ENCODE measurements around the gene RBX1. TPM values are rescaled to one million over a fixed set of nuclear protein-coding genes. Genes with fewer than 3 reads are reported as not detected.
"Not testable (repeated sequence)": the region's sequence is repeated elsewhere in the genome, so short reads cannot be mapped to it uniquely, and the experiment has no call there.

The RBX1 gene
- total RNA-seq (40.8 TPM), polyA plus RNA-seq (100 to 1,000 TPM; 201 to 264 (median 223) TPM)

GRCh38 chr22:40950962-40951794 is at the start of gene RBX1:
TSS of gene RBX1 (plus strand) at chr22:40951378. CDS start at chr22:40951399, 21 bp downstream.
- H3K27me3 ChIP-seq (ENCODE audit: control insufficient read depth, insufficient read depth, low read length): no peaks in the 10 kb centered on the region
- H3K27ac Mint-ChIP-seq: peak within 1 kb of the TSS; percentile 98 to 100 (median 99)

GRCh38 chr22:40904101-40904500 is 47.1 kb upstream of the RBX1 start:
- H3K9me3 Mint-ChIP-seq: no peaks in the 10 kb centered on the region
- no peak for DNase-seq
- H3K27ac Mint-ChIP-seq: no peak overlapping the region
- no peaks in the 10 kb centered on the region for H3K27me3 ChIP-seq (ENCODE audit: control insufficient read depth, insufficient read depth, low read length)
- H3K36me3 Mint-ChIP-seq: peaks cover 15% of the 10 kb centered on the region
- H3K4me1 Mint-ChIP-seq: peaks cover 2 to 7% (median 6%) of the 10 kb centered on the region in 4 donors
- no peak for ATAC-seq (ENCODE audit: low read depth in 2 of 2)
- H3K27me3 Mint-ChIP-seq: no peaks in the 10 kb centered on the region
- no peak overlapping the region for H3K27ac ChIP-seq (ENCODE audit: insufficient read depth, low read length, poor library complexity, severe bottlenecking)
- peaks cover 3% of the 10 kb centered on the region for H3K36me3 ChIP-seq (ENCODE audit: control insufficient read depth, insufficient read depth, low read length)
- no peaks in the 10 kb centered on the region for H3K9me3 ChIP-seq (ENCODE audit: control insufficient read depth in 2 of 2, low read length in 2 of 2)
- no peak overlapping the region for H3K4me3 ChIP-seq (ENCODE audit: low read depth, low read length)
- H3K4me3 Mint-ChIP-seq: no peak overlapping the region
- H3K4me1 ChIP-seq (ENCODE audit: control insufficient read depth, insufficient read depth, low read length, poor library complexity, severe bottlenecking): peaks cover 2% of the 10 kb centered on the region

More at GRCh38 chr22:40950962-40951794, at the start of gene RBX1:
- Histone ChIP-seq H3K4me1 (ENCODE audit: control insufficient read depth, insufficient read depth, low read length, poor library complexity, severe bottlenecking) (peaks cover 38% of the 10 kb centered on the region), H3K9me3 (ENCODE audit: control insufficient read depth in 2 of 2, low read length in 2 of 2) (no peaks in the 10 kb centered on the region), H3K36me3 (ENCODE audit: control insufficient read depth, insufficient read depth, low read length) (peaks cover 12% of the 10 kb centered on the region), H3K27ac (ENCODE audit: insufficient read depth, low read length, poor library complexity, severe bottlenecking) (peak within 1 kb of the TSS; percentile 99), H3K4me3 (ENCODE audit: low read depth, low read length) (peak within 1 kb of the TSS; percentile 96)
- H3K27me3 Mint-ChIP-seq: peaks cover 12% of the 10 kb centered on the region
- DNase-seq (peak; percentile 98 to 100 (median 99)), ATAC-seq (ENCODE audit: low read depth in 2 of 2) (peak; percentile 82)
- H3K4me1 Mint-ChIP-seq: peaks cover 11 to 51% (median 31%) of the 10 kb centered on the region in 4 donors
- H3K36me3 Mint-ChIP-seq: peaks cover 12% of the 10 kb centered on the region
- peak within 1 kb of the TSS; percentile 95 to 100 (median 98) for H3K4me3 Mint-ChIP-seq
- no peaks in the 10 kb centered on the region for H3K9me3 Mint-ChIP-seq

DNA sequence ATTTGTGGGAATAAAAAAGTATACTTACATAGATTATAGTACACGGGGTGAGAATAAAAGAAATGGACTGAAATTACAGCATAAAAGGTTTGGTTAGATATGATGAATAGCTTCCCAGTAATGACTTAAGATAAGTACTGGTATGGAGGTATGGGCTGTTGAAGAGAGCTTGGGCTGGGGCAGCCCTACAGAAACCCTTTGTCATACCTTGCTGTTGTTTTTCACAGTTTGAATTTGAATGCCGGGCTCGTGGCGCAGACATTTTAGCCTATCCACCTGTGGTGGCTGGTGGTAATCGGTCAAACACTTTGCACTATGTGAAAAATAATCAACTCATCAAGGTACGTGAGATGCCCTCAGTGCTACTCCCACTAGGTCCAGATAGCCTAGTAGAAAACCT is 42.3 kb upstream of the RBX1 start:
- H3K36me3 Mint-ChIP-seq: peaks cover 22% of the 10 kb centered on the region
- DNase-seq (no peak), ATAC-seq (ENCODE audit: low read depth in 2 of 2) (no peak)
- Histone ChIP-seq H3K27me3 (ENCODE audit: control insufficient read depth, insufficient read depth, low read length) (no peaks in the 10 kb centered on the region), H3K27ac (ENCODE audit: insufficient read depth, low read length, poor library complexity, severe bottlenecking) (no peak overlapping the region), H3K9me3 (ENCODE audit: control insufficient read depth in 2 of 2, low read length in 2 of 2) (no peaks in the 10 kb centered on the region), H3K4me3 (ENCODE audit: low read depth, low read length) (no peak overlapping the region), H3K36me3 (ENCODE audit: control insufficient read depth, insufficient read depth, low read length) (peaks cover 17% of the 10 kb centered on the region), H3K4me1 (ENCODE audit: control insufficient read depth, insufficient read depth, low read length, poor library complexity, severe bottlenecking) (no peaks in the 10 kb centered on the region)
- H3K4me3 Mint-ChIP-seq: no peak overlapping the region
- no peaks in the 10 kb centered on the region for H3K27me3 Mint-ChIP-seq
- no peak overlapping the region for H3K27ac Mint-ChIP-seq
- H3K4me1 Mint-ChIP-seq: peaks cover 0 to 4% (median 1%) of the 10 kb centered on the region in 4 donors
- no peaks in the 10 kb centered on the region for H3K9me3 Mint-ChIP-seq

DNA sequence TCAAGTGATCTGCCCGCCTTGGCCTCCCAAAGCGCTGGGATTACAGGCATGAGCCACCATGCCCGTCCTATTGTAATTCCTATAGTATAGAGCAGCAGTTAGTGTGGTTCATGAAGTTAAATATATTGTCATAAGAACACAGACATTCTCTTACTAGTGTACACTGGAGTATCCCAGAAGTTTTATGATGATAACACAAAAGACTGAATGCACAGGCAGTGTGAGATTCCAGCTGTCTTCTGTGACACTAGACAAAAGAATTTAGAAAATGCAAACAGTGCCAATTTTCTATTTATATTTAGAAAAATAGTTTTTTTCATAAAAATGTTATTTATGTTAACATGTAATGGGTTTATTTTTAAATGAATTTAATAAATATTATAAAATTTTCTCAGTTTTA is 39.4 kb upstream of the RBX1 start:
- DNase-seq (no peak), ATAC-seq (ENCODE audit: low read depth in 2 of 2) (no peak)
- Mint-ChIP-seq H3K36me3 (peaks cover 19% of the 10 kb centered on the region), H3K9me3 (no peaks in the 10 kb centered on the region), H3K4me1 (peaks cover 0 to 4% (median 0%) of the 10 kb centered on the region in 4 donors), H3K27ac (peak overlapping the region in 1 of 3 donors; percentile 83), H3K4me3 (no peak overlapping the region), H3K27me3 (no peaks in the 10 kb centered on the region)
- Histone ChIP-seq H3K9me3 (ENCODE audit: control insufficient read depth in 2 of 2, low read length in 2 of 2) (no peaks in the 10 kb centered on the region), H3K4me3 (ENCODE audit: low read depth, low read length) (no peak overlapping the region), H3K27ac (ENCODE audit: insufficient read depth, low read length, poor library complexity, severe bottlenecking) (no peak overlapping the region), H3K4me1 (ENCODE audit: control insufficient read depth, insufficient read depth, low read length, poor library complexity, severe bottlenecking) (no peaks in the 10 kb centered on the region), H3K27me3 (ENCODE audit: control insufficient read depth, insufficient read depth, low read length) (no peaks in the 10 kb centered on the region), H3K36me3 (ENCODE audit: control insufficient read depth, insufficient read depth, low read length) (peaks cover 26% of the 10 kb centered on the region)

GRCh38 chr22:40912987-40913386 is 38.2 kb upstream of the RBX1 start:
- H3K27me3 Mint-ChIP-seq; DNase-seq; H3K27me3 ChIP-seq (ENCODE audit: control insufficient read depth, insufficient read depth, low read length); H3K4me3 ChIP-seq (ENCODE audit: low read depth, low read length); H3K9me3 ChIP-seq (ENCODE audit: control insufficient read depth in 2 of 2, low read length in 2 of 2); ATAC-seq (ENCODE audit: low read depth in 2 of 2); H3K4me1 ChIP-seq (ENCODE audit: control insufficient read depth, insufficient read depth, low read length, poor library complexity, severe bottlenecking); H3K4me3 Mint-ChIP-seq; H3K9me3 Mint-ChIP-seq; H3K4me1 Mint-ChIP-seq; H3K27ac ChIP-seq (ENCODE audit: insufficient read depth, low read length, poor library complexity, severe bottlenecking): not testable (repeated sequence)
- Mint-ChIP-seq H3K36me3 (peaks cover 19% of the 10 kb centered on the region), H3K27ac (peak overlapping the region in 1 of 3 donors; percentile 56)
- H3K36me3 ChIP-seq (ENCODE audit: control insufficient read depth, insufficient read depth, low read length): peaks cover 26% of the 10 kb centered on the region

GRCh38 chr22:40919446-40919845 is 31.7 kb upstream of the RBX1 start:
- peaks cover 4 to 8% (median 6%) of the 10 kb centered on the region in 4 donors for H3K4me1 Mint-ChIP-seq
- peaks cover 15% of the 10 kb centered on the region for H3K36me3 Mint-ChIP-seq
- peaks cover 4% of the 10 kb centered on the region for H3K4me1 ChIP-seq (ENCODE audit: control insufficient read depth, insufficient read depth, low read length, poor library complexity, severe bottlenecking)
- no peak overlapping the region for H3K4me3 Mint-ChIP-seq
- no peak for DNase-seq
- no peaks in the 10 kb centered on the region for H3K27me3 ChIP-seq (ENCODE audit: control insufficient read depth, insufficient read depth, low read length)
- H3K9me3 Mint-ChIP-seq: no peaks in the 10 kb centered on the region
- H3K27me3 Mint-ChIP-seq: no peaks in the 10 kb centered on the region
- no peak overlapping the region for H3K4me3 ChIP-seq (ENCODE audit: low read depth, low read length)
- no peak for ATAC-seq (ENCODE audit: low read depth in 2 of 2)
- no peaks in the 10 kb centered on the region for H3K9me3 ChIP-seq (ENCODE audit: control insufficient read depth in 2 of 2, low read length in 2 of 2)
- peaks cover 20% of the 10 kb centered on the region for H3K36me3 ChIP-seq (ENCODE audit: control insufficient read depth, insufficient read depth, low read length)
- no peak overlapping the region for H3K27ac ChIP-seq (ENCODE audit: insufficient read depth, low read length, poor library complexity, severe bottlenecking)
- no peak overlapping the region for H3K27ac Mint-ChIP-seq

DNA sequence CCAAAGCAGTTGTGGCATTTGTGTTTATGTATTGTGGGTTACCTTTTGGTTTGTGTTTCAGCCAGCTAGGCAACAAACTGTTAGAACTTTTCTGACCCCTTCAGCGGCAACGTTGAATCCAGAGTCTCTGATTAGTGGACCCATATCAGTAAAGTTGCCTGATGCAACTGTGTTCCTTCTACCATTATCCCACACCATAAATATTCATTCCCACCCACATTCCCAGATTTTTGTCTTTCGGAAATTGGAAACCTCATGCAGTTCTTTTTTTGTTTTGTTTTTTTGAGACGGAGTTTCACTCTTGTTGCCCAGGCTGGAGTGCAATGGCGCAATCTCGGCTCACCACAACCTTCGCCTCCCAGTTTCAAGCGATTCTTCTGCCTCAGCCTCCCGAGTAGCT is 30.7 kb upstream of the RBX1 start:
- H3K36me3 Mint-ChIP-seq: peaks cover 25% of the 10 kb centered on the region
- peaks cover 4 to 8% (median 6%) of the 10 kb centered on the region in 4 donors for H3K4me1 Mint-ChIP-seq
- Histone ChIP-seq H3K4me1 (ENCODE audit: control insufficient read depth, insufficient read depth, low read length, poor library complexity, severe bottlenecking) (peaks cover 4% of the 10 kb centered on the region), H3K27ac (ENCODE audit: insufficient read depth, low read length, poor library complexity, severe bottlenecking) (no peak overlapping the region), H3K9me3 (ENCODE audit: control insufficient read depth in 2 of 2, low read length in 2 of 2) (no peaks in the 10 kb centered on the region), H3K36me3 (ENCODE audit: control insufficient read depth, insufficient read depth, low read length) (peaks cover 25% of the 10 kb centered on the region), H3K4me3 (ENCODE audit: low read depth, low read length) (no peak overlapping the region), H3K27me3 (ENCODE audit: control insufficient read depth, insufficient read depth, low read length) (no peaks in the 10 kb centered on the region)
- DNase-seq (no peak), ATAC-seq (ENCODE audit: low read depth in 2 of 2) (no peak)
- no peak overlapping the region for H3K4me3 Mint-ChIP-seq
- H3K27me3 Mint-ChIP-seq: no peaks in the 10 kb centered on the region
- no peak overlapping the region for H3K27ac Mint-ChIP-seq
- no peaks in the 10 kb centered on the region for H3K9me3 Mint-ChIP-seq

All from CD4-positive, CD25-positive, alpha-beta regulatory T cell (primary cell).